IPS-NIHi7 (cell line): ENCODE measurements around the gene ANO1.
A peak's percentile ranks its signal among the peaks of the same experiment; 100 is the strongest.
"Not testable (repeated sequence)": the region's sequence is repeated elsewhere in the genome, so short reads cannot be mapped to it uniquely, and the experiment has no call there.

Experiments used
- DNase-seq: peaks from one replicate; pipeline ENCODE4 v3.0.0; 2012; ENCODE audit warnings: mixed read lengths; ENCODE audit errors: extremely low spot score

ANO1 gene

DNA sequence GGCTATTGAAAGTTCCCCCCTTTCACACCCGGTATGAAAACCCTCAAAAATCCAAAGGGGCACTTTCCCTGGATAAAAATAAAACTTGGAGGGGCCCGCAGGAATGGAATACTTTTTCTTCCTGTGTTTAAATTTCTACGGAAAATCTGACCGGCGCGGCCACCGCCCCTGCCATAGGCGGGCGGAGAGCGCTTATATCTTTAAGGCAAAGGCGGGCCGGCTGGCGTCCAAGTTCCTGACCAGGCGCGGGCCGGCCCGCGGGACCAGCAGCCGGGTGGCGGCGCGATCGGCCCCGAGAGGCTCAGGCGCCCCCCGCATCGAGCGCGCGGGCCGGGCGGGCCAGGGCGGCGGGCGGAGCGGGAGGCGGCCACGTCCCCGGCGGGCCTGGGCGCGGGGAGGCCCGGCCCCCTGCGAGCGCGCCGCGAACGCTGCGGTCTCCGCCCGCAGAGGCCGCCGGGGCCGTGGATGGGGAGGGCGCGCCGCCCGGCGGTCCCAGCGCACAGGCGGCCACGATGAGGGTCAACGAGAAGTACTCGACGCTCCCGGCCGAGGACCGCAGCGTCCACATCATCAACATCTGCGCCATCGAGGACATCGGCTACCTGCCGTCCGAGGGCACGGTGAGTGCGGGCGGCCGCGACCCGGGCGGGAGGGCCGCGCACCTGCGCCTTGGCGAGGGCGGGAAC lies at the start of gene ANO1:
TSS of gene ANO1 (plus strand) at position 223 of the 686 bp plus-strand sequence. CDS start at position 513, 290 bp downstream.
- DNase-seq = no peak

GRCh38 chr11:70029115-70029860 lies 48.8 kb upstream of the ANO1 start:
- DNase-seq = peak; percentile 58

- DNase-seq = no peak
Measured at GRCh38 chr11:70029861-70030380, 48.2 kb upstream of the ANO1 start.

DNA sequence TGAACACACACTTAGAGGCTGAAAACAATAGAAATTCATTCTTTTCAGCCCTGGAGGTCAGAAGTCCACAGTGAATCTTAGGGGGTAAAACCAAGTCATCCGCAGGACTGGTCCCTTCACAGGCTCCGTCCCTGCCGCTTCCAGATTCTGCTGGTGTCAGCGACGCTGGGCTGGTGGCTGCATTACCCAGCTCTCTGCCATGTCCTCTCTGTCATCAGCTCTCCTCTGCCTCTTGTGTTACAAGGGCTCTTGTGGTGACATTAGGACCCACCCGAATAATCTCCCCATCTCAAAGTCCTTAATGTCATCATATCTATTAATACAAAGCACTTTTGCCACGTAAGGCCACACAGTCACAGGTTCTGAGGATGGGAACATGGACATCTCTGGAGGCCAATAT lies 47.7 kb upstream of the ANO1 start:
- DNase-seq = no peak

- no peak for DNase-seq
Measured at GRCh38 chr11:70031631-70032469, 46.3 kb upstream of the ANO1 start.

GRCh38 chr11:70032470-70032795 lies 45.7 kb upstream of the ANO1 start:
- no peak for DNase-seq

- no peak for DNase-seq
Measured at GRCh38 chr11:70032943-70033710, 45.0 kb upstream of the ANO1 start.

DNA sequence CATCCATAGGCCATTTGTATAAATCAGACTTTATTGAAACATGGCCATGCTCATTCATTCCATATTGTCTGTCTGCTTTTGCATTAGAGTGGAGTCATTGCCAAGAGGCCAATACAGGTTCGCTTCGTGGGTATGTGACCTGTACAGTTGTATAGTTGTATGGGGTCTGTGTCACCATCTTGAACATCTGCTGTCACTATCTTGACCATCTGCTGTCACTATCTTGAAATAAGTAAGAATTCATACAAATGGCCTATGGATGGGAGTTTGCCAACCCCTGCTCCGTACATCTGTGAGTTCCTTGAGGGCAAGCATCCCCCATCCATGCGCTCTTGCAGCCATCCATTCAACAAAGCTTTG lies 44.4 kb upstream of the ANO1 start:
- DNase-seq = no peak

- DNase-seq = no peak
Measured at GRCh38 chr11:70034740-70035365, 43.3 kb upstream of the ANO1 start.

DNA sequence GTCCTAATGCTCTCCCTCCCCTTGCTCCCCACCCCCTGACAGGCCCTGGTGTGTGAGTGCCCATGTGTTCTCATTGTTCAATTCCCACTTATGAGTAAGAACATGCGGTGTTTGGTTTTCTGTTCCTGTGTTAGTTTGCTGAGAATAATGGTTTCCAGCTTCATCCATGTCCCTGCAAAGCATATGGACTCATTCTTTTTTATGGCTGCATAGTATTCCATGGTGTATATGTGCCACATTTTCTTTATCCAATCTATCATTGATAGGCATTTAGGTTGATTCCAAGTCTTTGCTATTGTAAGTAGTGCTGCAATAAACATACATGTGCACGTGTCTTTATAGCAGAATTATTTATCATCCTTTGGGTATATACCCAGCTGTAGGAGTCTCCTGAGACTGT lies 42.5 kb upstream of the ANO1 start:
- not testable (repeated sequence) for DNase-seq

GRCh38 chr11:70036971-70037882 lies 40.9 kb upstream of the ANO1 start:
- DNase-seq = no peak

- no peak for DNase-seq
Measured at GRCh38 chr11:70038034-70038834, 39.9 kb upstream of the ANO1 start.

DNA sequence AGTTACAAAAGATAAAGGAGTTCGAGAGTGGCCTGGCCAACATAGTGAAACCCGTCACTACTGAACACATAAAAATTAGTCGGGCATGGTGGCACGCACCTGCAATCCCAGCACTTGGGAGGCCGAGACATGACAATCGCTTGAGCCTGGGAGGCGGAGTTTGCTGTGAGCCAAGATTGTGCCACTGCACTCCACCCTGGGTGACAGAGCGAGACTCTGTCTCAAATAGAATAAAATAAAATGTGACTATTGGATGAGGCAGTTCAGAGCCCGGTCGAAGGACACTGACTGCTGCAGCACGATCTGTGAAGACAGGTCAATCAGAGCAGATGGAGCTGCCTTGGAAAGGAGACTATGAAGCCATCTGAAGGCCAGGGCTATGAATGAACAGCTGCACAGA lies 37.7 kb upstream of the ANO1 start:
- no peak for DNase-seq

DNA sequence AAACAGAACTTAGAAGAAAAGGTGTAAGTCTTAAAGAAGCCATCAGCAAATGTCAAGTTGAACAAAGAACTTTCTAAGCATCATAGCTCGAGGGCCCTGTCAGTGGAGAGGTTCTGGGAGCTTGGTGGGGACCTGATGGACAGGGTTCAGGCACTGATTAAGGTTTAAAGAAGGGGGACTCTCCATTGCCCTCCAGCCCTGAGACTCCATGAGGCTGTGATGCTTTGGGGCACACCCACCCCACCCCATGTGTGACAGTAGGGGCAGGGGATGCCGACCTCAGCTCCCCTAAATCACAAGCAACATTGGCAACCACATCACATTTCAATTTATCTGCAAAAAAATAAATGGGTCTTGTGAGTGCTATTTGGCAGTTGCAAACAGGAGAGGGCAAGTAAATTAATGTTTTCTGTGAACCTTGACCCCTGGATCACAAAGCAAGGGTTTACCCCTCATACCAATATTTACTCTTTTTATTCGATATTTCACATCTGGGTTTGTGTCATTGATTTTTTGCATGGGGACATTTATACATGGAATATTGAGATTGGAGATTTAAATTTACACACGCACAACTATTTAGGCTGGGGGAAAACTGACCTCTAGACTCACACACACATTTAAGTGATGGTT lies 37.1 kb upstream of the ANO1 start:
- DNase-seq = no peak

DNA sequence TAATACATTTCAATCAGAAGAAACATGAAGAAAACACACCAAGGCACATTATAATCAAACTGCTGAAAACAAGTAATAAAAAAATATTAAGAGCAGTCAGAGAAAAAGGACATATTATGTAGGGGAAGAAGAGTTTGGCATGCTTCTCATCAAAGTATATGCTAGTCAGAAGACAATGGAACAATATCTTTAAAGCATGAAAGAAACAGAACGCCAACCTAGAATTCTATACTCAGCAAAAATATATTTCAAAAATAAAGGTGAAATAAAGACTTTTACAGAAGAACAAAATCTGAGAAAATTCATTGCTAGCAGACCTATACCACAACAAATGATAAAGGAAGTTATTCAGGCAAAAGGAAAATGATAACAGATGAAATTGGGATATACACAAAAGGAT lies 34.6 kb upstream of the ANO1 start:
- DNase-seq = no peak

DNA sequence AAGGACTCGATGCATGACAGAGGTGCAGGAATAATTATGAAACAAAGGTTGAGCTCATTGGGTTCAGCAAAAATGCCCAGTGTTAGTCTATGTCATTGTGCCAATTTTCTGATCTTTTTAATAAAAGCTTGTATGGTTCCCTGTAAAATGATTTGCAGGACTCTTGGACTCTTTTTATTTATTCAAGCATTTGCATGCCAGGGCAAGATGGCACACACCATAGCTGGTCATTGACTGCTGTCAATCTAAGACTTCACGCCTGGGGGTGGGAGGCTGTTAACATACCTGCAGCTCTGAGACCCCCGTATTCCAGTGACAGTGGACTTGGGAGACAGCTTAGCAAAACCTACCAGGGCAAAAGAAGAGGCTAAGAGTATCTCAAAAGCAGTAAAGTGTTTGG lies 32.0 kb upstream of the ANO1 start:
- no peak for DNase-seq

DNA sequence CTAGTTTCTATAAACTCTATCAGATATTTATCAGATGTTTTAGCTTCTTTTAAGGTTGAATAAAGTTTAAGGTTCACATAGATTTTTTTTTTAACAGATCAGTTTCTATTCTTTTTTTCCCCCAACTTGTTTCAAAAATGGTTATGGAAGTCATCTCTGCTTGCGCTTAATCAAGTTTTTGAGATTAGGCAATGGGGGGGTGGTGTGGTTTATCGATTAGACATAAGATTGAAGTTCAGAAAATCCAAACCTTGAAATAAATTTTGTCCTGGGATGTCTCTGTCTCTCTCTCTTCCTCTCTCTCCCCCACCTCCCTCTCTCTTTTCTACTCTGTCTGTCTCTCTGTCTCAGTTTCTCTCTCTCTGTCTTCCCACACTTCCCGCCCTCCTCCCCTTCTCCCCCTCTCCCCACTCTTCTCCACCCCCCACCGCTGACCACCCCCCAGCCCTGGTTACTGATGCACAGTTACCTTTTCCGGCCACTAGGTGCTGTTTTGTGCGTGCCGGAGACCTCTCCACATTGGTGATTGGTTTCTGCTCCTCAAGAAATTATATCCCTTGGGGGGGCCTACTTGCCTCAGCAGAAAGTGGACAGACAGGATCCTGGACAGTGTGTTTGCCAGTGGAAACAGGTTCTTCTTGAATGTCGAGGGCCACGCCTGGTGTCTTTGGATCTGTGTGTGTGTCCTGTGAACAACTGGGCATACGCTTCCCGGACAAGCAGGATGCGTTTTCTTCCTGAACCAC lies 29.7 kb upstream of the ANO1 start:
- DNase-seq = peak; percentile 79

DNA sequence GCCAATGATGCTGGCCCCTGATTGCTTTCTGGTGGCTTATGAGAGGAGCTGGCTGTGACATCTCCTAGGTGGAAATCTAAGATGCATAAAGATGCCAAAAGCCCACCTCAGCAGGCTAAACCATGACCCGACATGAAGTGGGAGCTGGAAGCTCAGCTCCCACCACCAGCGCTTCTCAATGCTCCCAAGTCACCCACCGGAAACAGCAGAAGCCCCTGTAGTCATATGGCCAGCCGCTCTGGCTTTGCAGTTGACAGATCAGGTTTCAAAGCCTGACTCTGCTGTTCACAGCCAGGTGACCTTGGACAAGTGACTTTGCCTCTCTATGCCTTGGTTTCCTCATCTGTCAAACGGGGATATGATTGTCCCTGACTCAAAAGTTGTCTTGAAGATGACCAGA lies 29.1 kb upstream of the ANO1 start:
- DNase-seq = no peak
